Erythroblast (primary cell): ENCODE measurements around the gene PIP4K2C.
"Not testable (repeated sequence)": the region's sequence is repeated elsewhere in the genome, so short reads cannot be mapped to it uniquely, and the experiment has no call there.

Source experiments
- GATA1 ChIP-seq: IDR thresholded peaks from 2 replicates; pipeline ENCODE4 v1.6.1; 2011; ENCODE audit warnings: low read depth, mild to moderate bottlenecking, control low read depth, low read length, moderate library complexity
- POLR2A ChIP-seq: IDR thresholded peaks from 2 replicates; pipeline ENCODE4 v1.6.1; 2011; ENCODE audit warnings: mild to moderate bottlenecking, low read length

GRCh38 chr12:57618431-57618830 lies 27.4 kb downstream of the PIP4K2C start:
- TF ChIP-seq POLR2A, GATA1: not testable (repeated sequence)
